NCI-H2227 (cell line): ENCODE measurements around the gene AJAP1.

ENCODE experiments used
- DNase-seq: peaks from one replicate; lab custom pipeline; 2025; ENCODE audit not compliant: unreplicated experiment; lab: John Stamatoyannopoulos, UW

AJAP1 gene

DNA sequence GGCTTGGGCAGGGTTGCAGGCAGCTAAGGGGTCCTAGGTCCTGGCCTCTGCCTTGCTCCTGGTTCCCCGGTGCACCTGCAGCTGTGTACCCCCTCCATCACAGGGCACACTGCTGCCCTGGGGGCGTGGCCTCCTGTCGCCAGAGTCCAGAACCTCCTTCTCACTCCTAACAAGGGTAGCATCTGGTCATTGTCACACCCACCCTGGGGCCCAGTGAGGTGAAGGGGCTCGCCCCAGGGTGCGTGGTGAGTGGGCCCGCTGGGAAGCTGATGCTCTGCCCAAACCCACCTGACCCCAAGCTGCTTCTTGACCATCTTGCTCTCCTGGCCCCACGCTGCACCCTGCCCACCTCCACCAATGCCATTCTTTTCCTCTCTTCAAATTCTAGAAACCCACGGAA, 44.5 kb downstream of the AJAP1 start:
- no peak for DNase-seq

- DNase-seq = no peak
Measured at GRCh38 chr1:4699376-4700301, 45.2 kb downstream of the AJAP1 start.

DNA sequence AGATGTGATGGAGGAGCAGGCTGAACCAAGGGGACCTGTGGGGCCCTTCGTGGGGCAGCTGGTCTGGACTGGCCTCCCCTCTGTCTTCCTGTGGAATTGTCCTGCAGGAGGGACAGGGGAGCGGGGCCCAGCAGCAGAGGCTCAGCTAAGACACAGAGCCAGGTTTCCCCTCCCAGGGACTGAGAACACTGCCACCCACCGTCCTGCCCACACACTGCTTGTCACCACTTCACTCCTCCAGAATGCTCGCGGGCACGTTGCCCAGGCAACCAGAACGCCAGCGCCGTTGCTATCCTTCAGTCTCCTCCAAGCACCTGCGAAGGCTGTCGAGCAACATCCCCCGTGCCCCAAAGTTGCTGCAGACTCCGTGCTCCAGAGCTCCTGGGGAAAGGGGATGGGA, 46.4 kb downstream of the AJAP1 start:
- no peak for DNase-seq

- DNase-seq = no peak
Measured at GRCh38 chr1:4701276-4701675, 46.9 kb downstream of the AJAP1 start.

GRCh38 chr1:4702464-4702863, 48.1 kb downstream of the AJAP1 start:
- DNase-seq = no peak

DNA sequence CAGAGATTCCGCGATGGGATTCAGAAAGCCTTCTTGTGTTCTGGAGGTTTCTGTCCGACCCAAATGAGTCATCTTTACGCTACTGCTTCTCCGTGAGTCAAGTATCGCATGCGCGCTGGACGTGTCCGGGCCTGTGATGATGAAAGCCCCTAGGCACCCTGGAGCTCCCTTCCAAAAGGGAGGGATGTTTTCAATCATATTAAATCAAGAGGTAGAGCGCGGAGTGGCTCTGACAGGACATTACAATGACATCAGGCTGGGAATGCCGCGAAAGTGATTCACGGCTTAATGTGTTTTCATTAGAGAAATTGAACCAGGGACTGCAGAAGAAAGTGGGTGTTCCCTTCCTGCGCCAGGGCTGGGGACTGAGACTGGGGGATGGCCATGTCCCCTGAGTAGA, 48.5 kb downstream of the AJAP1 start:
- DNase-seq = no peak

DNA sequence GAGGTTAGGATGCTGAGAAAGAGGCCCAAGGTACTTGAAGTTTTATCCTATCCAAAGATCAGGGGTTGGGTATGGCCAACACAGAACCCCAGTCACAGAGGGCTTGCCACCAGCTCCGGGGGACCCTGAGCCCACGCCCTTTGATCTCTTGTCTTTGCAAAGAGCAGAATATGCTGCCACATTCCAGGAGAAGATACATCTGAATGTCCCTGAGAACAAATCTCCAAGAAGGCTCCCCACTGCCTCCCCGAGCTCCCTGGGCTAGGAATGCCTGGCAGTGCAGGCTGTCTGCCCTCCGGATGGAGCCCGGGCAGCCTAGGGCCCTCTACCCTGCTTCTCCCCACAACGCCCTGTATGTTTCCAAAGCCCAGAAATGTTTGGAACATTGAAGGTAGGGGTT, 49.2 kb downstream of the AJAP1 start:
- DNase-seq = no peak

- no peak for DNase-seq
Measured at GRCh38 chr1:4708840-4709507, 54.6 kb downstream of the AJAP1 start.

- no peak for DNase-seq
Measured at GRCh38 chr1:4709641-4710040, 55.2 kb downstream of the AJAP1 start.

DNA sequence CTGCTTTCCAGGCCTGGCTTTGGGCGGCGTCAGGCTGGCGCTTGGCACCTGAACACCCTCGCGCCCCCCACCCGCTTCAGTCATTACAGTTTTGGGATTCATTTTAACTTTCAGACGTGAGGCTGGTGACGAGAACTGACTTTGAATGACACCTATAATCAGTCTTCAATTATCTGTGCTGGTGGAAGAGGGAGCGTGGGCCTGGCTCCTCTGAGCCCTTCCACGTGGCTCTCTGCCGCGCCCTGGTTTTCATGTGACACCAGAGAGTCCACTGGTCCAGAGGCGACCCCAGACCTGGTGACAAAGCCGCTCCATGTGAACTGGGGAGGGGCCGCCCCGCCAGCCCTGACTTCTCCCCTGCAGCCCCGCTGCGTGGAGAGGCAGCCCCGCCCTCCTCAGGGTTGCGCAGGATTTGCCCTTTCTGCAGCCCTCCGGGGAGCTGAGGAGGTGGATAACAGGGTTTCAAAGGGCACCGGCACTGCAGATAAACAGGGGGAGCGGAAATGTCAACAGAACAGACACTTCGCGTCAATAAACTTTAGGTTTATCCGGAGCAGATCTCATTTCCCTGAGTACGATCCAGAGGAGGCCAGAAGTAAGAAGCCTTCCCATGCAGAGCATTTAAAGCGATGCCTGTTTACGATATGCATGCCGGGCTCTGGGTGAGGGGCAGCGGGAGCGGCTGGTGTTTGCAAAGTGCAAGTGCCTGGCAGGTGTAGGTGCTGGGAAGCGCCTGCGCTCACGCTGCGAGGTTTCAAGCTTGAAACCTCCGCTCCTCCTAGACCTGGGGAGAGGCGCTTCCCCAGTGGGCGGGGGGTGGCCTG, 56.4 kb downstream of the AJAP1 start:
- DNase-seq = no peak

DNA sequence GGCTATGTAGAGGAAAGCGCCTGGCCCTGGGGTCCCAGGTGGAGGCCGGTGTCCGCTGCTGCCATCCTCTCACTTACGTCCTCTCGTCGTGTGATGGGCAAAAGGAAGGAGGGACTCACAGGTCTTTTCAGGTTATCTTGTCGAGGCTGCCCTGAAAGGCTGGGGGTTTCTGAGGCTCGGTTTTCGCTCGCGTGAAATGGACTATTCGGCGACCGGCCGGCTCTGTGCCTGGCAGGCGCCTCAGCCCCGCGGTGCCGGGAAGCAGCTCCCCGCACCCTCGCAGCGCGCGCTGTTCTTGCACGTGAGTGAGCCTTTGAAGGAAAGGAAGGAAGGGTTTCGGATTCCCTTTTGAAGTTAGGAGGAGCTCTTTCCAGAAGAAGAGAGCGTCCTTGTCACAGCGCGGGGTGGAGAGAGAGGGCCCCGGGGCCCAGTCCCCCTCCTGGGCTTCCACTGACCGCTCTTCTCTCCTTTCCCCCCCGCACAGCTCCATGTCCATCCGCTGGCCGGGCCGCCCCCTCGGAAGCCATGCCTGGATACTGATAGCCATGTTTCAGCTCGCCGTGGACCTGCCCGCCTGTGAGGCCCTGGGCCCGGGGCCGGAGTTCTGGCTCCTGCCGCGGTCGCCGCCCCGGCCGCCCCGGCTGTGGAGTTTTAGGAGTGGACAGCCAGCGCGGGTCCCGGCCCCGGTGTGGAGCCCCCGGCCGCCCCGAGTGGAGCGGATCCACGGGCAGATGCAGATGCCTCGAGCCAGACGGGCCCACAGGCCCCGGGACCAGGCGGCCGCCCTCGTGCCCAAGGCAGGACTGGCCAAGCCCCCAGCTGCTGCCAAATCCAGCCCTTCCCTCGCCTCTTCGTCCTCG, 57.2 kb downstream of the AJAP1 start:
- no peak for DNase-seq

GRCh38 chr1:4713669-4714068, 59.3 kb downstream of the AJAP1 start:
- DNase-seq = no peak

DNA sequence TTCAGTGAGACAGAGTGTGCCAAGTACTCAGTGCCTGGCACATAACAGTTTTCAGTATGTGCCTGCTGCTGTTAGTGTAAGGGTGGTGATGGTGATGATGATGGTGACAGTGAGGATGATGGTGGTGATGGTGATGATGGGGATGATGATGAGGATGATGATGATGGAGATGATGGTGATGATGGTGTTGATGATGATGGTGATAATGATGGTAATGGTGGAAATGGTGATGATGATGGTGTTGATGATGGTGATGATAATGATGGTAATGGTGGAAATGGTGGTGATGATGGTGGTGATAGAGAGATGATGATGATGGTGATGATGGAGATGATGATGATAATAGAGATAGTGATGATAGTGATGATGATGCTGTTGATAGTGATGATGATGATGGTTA, 62.0 kb downstream of the AJAP1 start:
- DNase-seq = no peak

DNA sequence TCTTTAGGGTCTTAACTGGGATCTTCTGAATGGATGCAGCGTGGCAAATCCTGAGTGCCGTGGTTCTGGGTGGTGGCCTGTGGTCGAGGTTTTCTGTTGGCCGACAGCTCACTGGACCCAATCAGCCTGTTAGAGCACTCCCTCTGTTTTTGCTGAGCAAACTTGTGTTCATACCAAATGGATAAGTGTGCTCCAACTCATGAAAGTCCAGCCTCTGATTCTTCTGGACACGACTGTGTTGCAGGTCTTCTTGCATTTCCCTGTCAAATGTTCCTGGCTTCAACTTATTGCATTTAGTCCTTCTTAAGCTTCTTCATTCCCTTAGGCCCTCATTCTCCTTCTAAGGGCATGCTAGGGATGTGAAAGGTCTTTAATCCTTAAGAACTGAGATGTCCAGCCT, 63.7 kb downstream of the AJAP1 start:
- no peak for DNase-seq

- DNase-seq = no peak
Measured at GRCh38 chr1:4723106-4723505, 68.7 kb downstream of the AJAP1 start.

DNA sequence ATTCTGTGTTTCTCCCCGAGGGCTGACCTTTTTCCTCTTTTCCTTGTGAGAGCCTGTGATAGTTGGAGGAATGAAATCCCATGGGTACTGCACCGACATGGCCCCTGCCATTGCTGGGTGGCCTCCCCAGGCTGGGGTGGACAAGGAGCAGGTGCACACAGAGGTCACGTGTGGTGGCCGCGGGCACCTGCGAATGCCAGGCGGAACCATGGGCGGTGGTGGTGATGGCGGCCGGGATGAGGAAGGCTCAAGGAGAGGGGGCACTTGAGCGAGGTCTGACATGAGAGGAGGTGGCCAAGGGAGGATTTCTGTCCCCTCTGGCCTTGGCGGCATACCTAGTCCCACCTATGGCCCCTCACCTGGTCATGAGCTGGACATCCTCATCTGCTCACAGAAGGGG, 69.6 kb downstream of the AJAP1 start:
- no peak for DNase-seq

DNA sequence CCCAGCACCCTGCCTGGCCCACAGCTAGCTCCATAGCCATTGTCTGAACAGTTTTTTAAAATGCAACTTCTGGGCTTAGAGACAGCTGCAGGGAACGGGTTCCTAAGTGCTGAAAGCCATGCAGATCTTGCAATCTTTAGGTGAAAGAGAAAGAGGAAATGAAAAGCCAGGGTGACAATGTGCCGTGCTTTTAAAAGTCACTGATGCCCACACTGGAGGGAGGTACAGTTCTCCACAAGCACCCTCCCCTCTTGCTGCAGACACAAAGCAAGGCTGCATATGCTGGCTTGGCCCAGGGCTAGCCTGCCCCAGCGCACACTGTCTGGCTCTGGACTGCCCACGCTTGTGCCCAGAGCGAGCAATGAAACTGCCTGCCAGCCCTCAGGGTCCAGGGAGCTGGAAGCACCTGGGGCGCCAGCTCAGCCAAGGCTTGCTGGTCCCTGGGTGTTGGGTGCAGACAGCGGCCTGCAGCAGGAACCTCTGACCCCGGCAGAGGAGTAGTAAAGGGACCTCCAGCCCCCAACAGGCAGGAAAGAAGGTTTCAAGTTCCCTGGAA, 70.4 kb downstream of the AJAP1 start:
- DNase-seq = no peak

DNA sequence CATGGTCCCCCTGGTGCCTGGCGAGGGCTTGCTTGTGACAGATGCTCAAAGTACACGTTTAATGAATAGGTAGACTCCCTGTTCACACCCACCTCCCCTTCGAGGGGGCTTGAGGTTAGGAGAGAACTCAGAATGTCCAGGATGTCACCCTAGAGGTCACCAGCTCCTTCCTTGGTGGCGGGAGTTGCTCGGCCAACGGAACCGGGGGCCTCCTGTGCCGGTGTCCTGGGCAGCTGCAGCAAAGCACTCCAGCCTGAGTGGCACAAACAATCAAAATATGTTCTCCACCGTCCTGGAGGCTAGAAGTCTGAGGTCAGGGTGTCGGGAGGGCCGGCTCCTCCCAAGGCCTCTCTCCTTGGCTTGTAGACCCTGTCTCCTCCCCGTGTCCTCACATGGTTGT, 71.0 kb downstream of the AJAP1 start:
- DNase-seq = no peak

DNA sequence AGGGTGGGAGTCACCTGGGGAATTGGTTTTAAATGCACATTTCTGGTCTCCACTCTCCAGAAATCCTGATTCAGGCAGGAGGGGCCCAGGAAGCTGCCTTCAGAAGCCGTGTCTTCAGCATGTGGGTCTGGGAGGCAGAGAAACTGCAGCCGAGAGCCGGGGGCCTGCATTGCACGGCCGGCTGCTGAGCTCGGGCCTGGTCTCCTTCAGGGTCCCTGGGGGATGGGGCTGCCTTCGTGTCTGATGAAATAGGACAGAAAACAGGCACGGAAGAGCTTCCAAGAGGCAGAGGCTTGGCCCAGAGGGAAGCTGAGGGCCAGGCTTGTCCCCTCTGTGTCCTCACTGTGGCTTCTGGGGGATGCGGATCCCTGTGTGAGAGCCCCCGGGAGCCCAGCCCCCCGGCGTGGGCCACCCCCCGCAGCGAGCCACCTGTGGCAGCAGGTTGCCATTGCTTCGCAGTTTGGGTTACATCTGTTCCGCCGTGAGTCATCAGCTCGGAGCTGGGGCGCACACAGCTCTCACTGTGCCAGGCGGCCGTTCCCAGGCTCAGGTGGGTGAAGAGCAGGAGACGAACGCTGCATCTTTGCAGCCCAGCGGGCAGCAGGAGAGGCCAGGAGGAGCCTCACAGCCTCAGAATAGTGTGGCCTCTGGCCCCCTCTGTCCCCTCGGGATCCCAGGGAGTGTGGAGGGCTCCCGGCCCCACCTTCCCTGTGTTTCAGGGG, 72.4 kb downstream of the AJAP1 start:
- no peak for DNase-seq
